ENCODE measurements around the gene PNPLA2.
A peak's percentile ranks its signal among the peaks of the same experiment; 100 is the strongest.

PNPLA2 gene

GRCh38 chr11:853682-854448, 35.2 kb downstream of the PNPLA2 start:
- Histone ChIP-seq H3K9ac (ENCODE audit: low read length) (no peak overlapping the region), H3K4me3 (ENCODE audit: low read depth, low read length, poor library complexity, severe bottlenecking) (no peak overlapping the region), H3K9me3 (ENCODE audit: low read length) (no peaks in the 10 kb centered on the region), H3K27ac (ENCODE audit: low read depth, low read length, poor library complexity, severe bottlenecking) (no peak overlapping the region), H3K4me1 (ENCODE audit: insufficient read depth, low read length, severe bottlenecking) (peaks cover 18% of the 10 kb centered on the region), H3K27me3 (ENCODE audit: insufficient read depth, low read length) (no peaks in the 10 kb centered on the region; the same call in 1 of the 2 replicates), H2AFZ (ENCODE audit: low read length) (no peak overlapping the region), H4K20me1 (ENCODE audit: insufficient read depth, low read length) (no peaks in the 10 kb centered on the region), H3K79me2 (ENCODE audit: insufficient read depth, low read length) (no peaks in the 10 kb centered on the region), H3K36me3 (ENCODE audit: insufficient read depth, low read length) (no peaks in the 10 kb centered on the region), H3F3A (ENCODE audit: insufficient read depth, low read length) (no peaks in the 10 kb centered on the region), H3K9me2 (ENCODE audit: low read depth, low read length) (no peaks in the 10 kb centered on the region), H3K4me2 (ENCODE audit: low read length) (no peak overlapping the region)
- TF ChIP-seq EZH2 (IDR thresholded peaks at IDR 0.05; ENCODE audit: borderline replicate concordance, low read length) (no peak), CTCF (IDR thresholded peaks at IDR 0.05; ENCODE audit: low read length) (peak; percentile 22; the same call in 1 of the 2 replicates)

- TF ChIP-seq CTCF (IDR thresholded peaks at IDR 0.05; ENCODE audit: low read length) (no peak), EZH2 (IDR thresholded peaks at IDR 0.05; ENCODE audit: borderline replicate concordance, low read length) (no peak)
- no peak overlapping the region for H2AFZ ChIP-seq (ENCODE audit: low read length)
- H3K4me3 ChIP-seq (ENCODE audit: low read depth, low read length, poor library complexity, severe bottlenecking): no peak overlapping the region
- H3K9me2 ChIP-seq (ENCODE audit: low read depth, low read length): no peaks in the 10 kb centered on the region
- H3K79me2 ChIP-seq (ENCODE audit: insufficient read depth, low read length): no peaks in the 10 kb centered on the region
- H3K9ac ChIP-seq (ENCODE audit: low read length): no peak overlapping the region
- no peak overlapping the region for H3K4me2 ChIP-seq (ENCODE audit: low read length)
- H3F3A ChIP-seq (ENCODE audit: insufficient read depth, low read length): no peaks in the 10 kb centered on the region
- H3K27ac ChIP-seq (ENCODE audit: low read depth, low read length, poor library complexity, severe bottlenecking): no peak overlapping the region
- H3K36me3 ChIP-seq (ENCODE audit: insufficient read depth, low read length): no peaks in the 10 kb centered on the region
- no peaks in the 10 kb centered on the region; the same call in 1 of the 2 replicates for H3K27me3 ChIP-seq (ENCODE audit: insufficient read depth, low read length)
- peaks cover 16% of the 10 kb centered on the region for H3K4me1 ChIP-seq (ENCODE audit: insufficient read depth, low read length, severe bottlenecking)
- H4K20me1 ChIP-seq (ENCODE audit: insufficient read depth, low read length): no peaks in the 10 kb centered on the region
- no peaks in the 10 kb centered on the region for H3K9me3 ChIP-seq (ENCODE audit: low read length)
Observed at GRCh38 chr11:854601-855329, 36.1 kb downstream of the PNPLA2 start.

GRCh38 chr11:855330-855674, 36.6 kb downstream of the PNPLA2 start:
- TF ChIP-seq EZH2 (IDR thresholded peaks at IDR 0.05; ENCODE audit: borderline replicate concordance, low read length) (no peak), CTCF (IDR thresholded peaks at IDR 0.05; ENCODE audit: low read length) (no peak)

More at GRCh38 chr11:855330-855674, 36.6 kb downstream of the PNPLA2 start:
- H3F3A ChIP-seq (ENCODE audit: insufficient read depth, low read length): no peaks in the 10 kb centered on the region
- H3K4me3 ChIP-seq (ENCODE audit: low read depth, low read length, poor library complexity, severe bottlenecking): no peak overlapping the region
- no peaks in the 10 kb centered on the region; the same call in 1 of the 2 replicates for H3K27me3 ChIP-seq (ENCODE audit: insufficient read depth, low read length)
- H3K9ac ChIP-seq (ENCODE audit: low read length): no peak overlapping the region
- H3K79me2 ChIP-seq (ENCODE audit: insufficient read depth, low read length): no peaks in the 10 kb centered on the region
- H3K4me1 ChIP-seq (ENCODE audit: insufficient read depth, low read length, severe bottlenecking): peaks cover 11% of the 10 kb centered on the region
- H3K36me3 ChIP-seq (ENCODE audit: insufficient read depth, low read length): no peaks in the 10 kb centered on the region
- H3K4me2 ChIP-seq (ENCODE audit: low read length): no peak overlapping the region
- H3K9me2 ChIP-seq (ENCODE audit: low read depth, low read length): no peaks in the 10 kb centered on the region
- no peaks in the 10 kb centered on the region for H4K20me1 ChIP-seq (ENCODE audit: insufficient read depth, low read length)
- no peak overlapping the region for H2AFZ ChIP-seq (ENCODE audit: low read length)
- no peak overlapping the region for H3K27ac ChIP-seq (ENCODE audit: low read depth, low read length, poor library complexity, severe bottlenecking)
- H3K9me3 ChIP-seq (ENCODE audit: low read length): no peaks in the 10 kb centered on the region
